ENCODE measurements around the gene MT1H.
"Not testable (repeated sequence)": the region's sequence is repeated elsewhere in the genome, so short reads cannot be mapped to it uniquely, and the experiment has no call there.

Gene MT1H

GRCh38 chr16:56665286-56666261 lies 4.0 kb upstream of the MT1H start:
- DNase-seq (ENCODE audit: low read depth), result not testable (repeated sequence)

DNA sequence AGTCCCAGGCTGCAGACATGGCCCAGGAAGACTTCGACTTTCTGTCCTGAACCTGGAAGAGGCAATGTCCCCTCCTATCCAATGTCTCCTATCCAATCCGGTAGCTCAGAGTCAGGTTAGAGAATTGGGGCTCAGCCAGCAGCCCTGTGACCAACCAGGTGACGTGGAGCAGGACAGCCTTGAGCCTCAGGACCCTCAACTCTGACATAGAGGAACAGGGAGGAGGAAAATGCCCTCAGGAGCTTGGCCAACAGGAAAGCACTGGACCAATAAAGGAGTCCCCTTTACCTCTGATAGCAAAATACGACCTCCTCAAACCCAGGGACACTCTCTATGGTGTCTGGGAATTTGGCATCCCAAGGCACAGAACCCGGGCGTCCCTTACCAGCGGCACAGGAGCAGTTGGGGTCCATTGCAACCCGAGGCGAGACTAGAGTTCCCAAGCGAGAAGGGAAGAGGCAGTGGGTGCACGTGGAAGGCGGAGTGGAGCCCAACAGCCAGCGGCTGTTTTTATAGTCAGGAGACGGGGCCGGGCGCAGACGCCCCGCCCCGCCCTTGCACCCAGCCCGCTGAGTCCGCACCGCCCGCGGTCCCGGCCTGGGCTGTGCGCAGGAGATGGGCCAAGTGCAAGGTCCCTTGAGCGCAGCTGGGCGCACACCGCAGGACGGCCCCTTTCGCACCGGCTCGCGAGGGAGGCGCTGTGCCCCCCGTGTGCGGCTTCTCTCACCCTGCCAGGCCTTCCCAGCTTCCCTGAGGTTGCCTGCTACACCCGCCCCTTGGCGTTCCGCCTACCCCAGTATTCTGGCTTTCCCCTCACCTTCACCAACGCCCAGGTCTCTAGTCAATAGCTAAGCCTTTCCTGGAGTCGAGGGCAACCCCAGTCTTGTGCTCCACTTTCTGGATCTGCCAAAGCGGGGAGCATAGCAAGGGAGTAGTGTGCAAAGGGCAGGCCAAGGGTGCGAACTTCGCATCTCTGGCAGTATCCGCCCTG lies 1.7 kb upstream of the MT1H start, which contains the start of gene MT1G:
TSS of gene MT1G (minus strand) at position 485 of the 991 bp plus-strand sequence. CDS start at position 413, 72 bp downstream.
- DNase-seq (ENCODE audit: low read depth), result no peak

GRCh38 chr16:56669840-56670619 lies 416 bp downstream of the MT1H start:
- no peak for DNase-seq (ENCODE audit: low read depth)

DNA sequence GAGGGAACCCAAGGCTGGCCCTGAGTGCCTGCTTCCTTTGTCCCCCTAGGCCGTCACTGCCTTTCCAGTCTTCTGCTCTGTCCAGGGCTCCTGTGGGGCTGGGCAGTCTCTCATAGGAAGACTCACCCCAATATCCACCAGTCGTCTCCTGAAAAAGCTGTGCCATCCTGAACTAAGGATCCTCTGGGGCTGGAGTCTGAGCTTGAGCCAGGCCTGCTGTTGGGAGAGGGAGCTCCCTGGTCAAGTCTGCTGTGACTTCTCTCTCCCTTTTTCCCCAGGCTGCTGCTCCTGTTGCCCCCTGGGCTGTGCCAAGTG lies 963 bp downstream of the MT1H start:
- DNase-seq (ENCODE audit: low read depth), result no peak

GRCh38 chr16:56671691-56672090 lies 2.1 kb downstream of the MT1H start:
- not testable (repeated sequence) for DNase-seq (ENCODE audit: low read depth)

GRCh38 chr16:56672171-56672570 lies 2.6 kb downstream of the MT1H start:
- DNase-seq (ENCODE audit: low read depth), result not testable (repeated sequence)

DNA sequence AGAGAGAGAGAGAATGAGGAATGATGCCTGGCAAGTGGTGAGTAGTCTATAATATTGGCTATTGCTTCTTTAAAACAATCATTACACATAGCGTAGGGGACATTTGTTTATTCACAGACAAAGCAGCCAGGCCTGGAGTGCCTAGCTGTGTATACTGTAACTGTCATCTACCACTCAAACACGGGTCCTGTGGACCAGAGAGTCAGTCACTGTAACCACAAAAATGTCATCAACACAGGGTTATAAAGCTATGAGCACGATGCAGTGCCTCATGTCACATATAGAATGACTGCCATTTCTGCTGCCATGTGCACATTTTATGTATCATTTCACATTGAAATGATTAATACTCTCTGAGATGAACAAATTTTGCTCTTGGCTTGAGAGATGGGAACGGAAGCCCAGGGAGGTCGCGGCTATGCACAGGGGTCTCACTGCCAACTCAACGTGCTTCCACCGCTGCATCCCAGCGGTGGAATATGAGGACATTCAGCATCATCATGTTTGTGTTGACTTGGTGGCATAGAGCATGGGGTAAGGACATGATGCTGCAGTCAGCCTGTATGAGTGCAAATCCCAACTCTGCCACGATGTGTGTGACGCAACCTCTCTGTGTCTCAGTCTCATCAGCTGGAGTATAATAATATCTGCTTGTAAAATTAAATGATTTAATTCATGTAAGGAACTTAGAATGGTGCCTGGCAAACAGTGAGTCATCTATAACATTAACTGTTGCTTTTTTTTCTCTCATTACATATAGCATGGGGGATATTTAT lies 3.3 kb downstream of the MT1H start:
- DNase-seq (ENCODE audit: low read depth), result no peak

GRCh38 chr16:56673921-56674320 lies 4.3 kb downstream of the MT1H start:
- DNase-seq (ENCODE audit: low read depth), result no peak

GRCh38 chr16:56674570-56674969 lies 5.0 kb downstream of the MT1H start:
- not testable (repeated sequence) for DNase-seq (ENCODE audit: low read depth)

GRCh38 chr16:56675685-56676210 lies 6.1 kb downstream of the MT1H start:
- DNase-seq (ENCODE audit: low read depth), result no peak

DNA sequence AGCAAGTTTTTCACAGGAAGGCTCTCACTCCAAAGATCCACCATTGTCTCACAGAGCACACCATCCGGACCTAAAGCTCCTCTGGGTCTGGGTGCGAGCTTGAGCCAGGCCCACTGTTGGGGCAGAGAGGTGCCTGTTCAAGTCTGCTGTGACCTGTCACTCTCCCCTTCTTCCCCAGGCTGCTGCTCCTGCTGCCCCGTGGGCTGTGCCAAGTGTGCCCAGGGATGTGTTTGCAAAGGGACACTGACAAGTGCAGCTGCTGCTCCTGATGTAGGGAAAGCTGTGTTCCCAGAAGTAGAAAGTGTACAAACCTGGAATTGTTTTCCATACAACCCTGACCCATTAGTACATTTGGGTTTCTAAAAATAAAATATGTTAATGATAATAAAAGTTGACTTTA lies 7.9 kb downstream of the MT1H start:
- no peak for DNase-seq (ENCODE audit: low read depth)

DNA sequence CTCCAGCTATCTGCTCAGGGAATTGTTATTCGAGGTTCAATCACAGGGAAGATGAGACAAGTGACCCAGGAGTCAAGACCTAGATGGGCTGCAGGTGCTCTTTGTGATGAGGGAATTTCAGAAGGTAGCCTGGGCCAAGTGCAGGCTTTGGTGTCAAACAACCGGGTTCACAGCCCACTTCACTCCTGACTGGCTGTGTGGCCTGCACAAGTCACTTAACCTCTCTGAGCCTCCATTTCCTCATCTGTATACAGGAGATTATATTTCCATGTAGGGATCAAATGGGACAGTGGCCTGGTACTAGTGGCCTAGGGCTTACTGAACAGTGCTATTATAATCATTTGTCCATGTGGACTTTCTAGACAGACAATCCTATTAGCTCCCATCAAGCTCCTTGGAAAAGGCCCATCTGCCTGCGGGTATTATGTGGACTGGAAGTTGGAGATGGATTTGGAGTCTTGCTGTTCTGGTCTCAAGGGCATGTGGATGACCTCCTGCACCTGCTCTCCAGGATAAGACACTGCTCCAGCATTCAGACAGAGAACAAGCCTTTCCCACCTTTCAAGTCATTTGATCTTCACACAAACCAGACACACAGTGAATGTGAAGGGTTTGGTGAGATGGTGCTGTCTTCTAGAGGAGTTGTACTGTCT lies 9.6 kb downstream of the MT1H start:
- DNase-seq (ENCODE audit: low read depth), result no peak

- DNase-seq (ENCODE audit: low read depth), result no peak
Measured at GRCh38 chr16:56679818-56680217, 10.2 kb downstream of the MT1H start.

GRCh38 chr16:56681939-56682702 lies 12.5 kb downstream of the MT1H start, which contains the start of gene MT1X:
MT1X (plus strand) TSS chr16:56682470; CDS start chr16:56682541, 71 bp downstream.
- peak; percentile 62 for DNase-seq (ENCODE audit: low read depth)

DNA sequence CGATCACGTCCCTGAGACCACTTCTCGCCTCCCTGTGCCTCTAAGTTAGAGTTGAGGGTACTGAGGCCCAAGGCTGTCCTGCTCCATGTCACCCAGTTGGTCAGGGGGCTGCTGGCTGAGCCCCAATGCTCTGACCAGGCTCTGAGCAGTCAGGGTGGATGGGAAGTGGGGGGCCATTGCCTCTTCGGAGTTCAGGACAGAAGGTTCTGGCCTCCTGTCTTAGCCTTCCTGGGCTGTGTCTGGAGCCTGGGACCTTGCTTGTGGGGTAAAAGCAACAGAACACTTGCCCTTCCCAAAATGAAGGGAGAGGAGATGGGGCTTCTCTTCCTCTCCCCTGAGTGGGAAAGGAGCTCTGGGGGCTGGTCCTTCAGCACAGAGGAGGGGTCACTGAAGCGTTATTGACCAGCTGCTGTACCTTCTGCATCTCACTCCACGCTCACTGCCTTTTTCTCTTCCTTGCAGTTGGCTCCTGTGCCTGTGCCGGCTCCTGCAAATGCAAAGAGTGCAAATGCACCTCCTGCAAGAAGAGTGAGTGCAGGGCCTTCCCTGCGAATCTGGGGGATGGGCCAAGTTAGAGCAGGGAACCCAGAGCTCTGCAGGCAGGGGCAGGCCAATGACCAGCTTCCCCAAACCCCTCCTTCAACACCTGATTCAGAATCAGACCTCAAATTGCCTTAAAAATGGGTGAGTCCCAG lies 13.2 kb downstream of the MT1H start:
- DNase-seq (ENCODE audit: low read depth), result no peak

- no peak for DNase-seq (ENCODE audit: low read depth)
Measured at GRCh38 chr16:56683424-56684172, 14.0 kb downstream of the MT1H start.

GRCh38 chr16:56684256-56684925 lies 14.8 kb downstream of the MT1H start:
- no peak for DNase-seq (ENCODE audit: low read depth)
